Mesenchymal stem cell (in vitro differentiated cells and primary cell): ENCODE data around the gene PRKACA.

Experiments used
- DNase-seq: peaks from one replicate; pipeline ENCODE4 v3.0.0-alpha.2; 2013
- H2AFZ ChIP-seq: one replicate; pipeline ENCODE4 v1.6.1; 2013; ENCODE audit warnings: low read depth, mild to moderate bottlenecking, control low read depth, inconsistent platforms, low read length, moderate library complexity
- H2AK5ac ChIP-seq: 2 replicates; pipeline ENCODE4 v1.6.1; 2013; ENCODE audit warnings: low read length, moderate library complexity, mild to moderate bottlenecking, inconsistent platforms; ENCODE audit not compliant: severe bottlenecking
- H2BK120ac ChIP-seq: one replicate; pipeline ENCODE4 v1.6.1; 2013; ENCODE audit warnings: low read depth, mild to moderate bottlenecking, inconsistent platforms, low read length, moderate library complexity
- H2BK12ac ChIP-seq, 2 experiments: one replicate each; pipeline ENCODE4 v1.6.1; 2013; ENCODE audit warnings: inconsistent platforms in 2 of 2, low read length in 2 of 2, mild to moderate bottlenecking in 2 of 2, moderate library complexity in 2 of 2, control low read depth in 1 of 2
- H2BK15ac ChIP-seq: one replicate; pipeline ENCODE4 v1.6.1; 2013; ENCODE audit warnings: mild to moderate bottlenecking, low read depth, inconsistent platforms; ENCODE audit not compliant: poor library complexity, severe bottlenecking
- H2BK5ac ChIP-seq: 2 replicates; pipeline ENCODE4 v1.6.1; 2013; ENCODE audit warnings: low read depth, mild to moderate bottlenecking, low read length, control low read depth, inconsistent platforms; ENCODE audit not compliant: poor library complexity, severe bottlenecking
- H3K14ac ChIP-seq, 2 experiments: one replicate each; pipeline ENCODE4 v1.6.1; 2013; ENCODE audit warnings: inconsistent platforms in 2 of 2, low read length in 2 of 2, control low read depth in 1 of 2, mild to moderate bottlenecking in 1 of 2, moderate library complexity in 1 of 2
- H3K18ac ChIP-seq, 2 experiments: one replicate each; pipeline ENCODE4 v1.6.1; 2013; ENCODE audit warnings: inconsistent platforms in 2 of 2, low read length in 2 of 2, control low read depth in 1 of 2, low read depth in 1 of 2, mild to moderate bottlenecking in 1 of 2
- H3K23ac ChIP-seq, 2 experiments: one replicate each; pipeline ENCODE4 v1.6.1; 2013; ENCODE audit warnings: inconsistent platforms in 2 of 2, low read length in 2 of 2, mild to moderate bottlenecking in 2 of 2, moderate library complexity in 2 of 2, control low read depth in 1 of 2
- H3K27ac ChIP-seq: 2 replicates; pipeline ENCODE4 v1.5.1; 2013; ENCODE audit warnings: mild to moderate bottlenecking, moderate library complexity, low read length, control low read depth, inconsistent platforms; ENCODE audit not compliant: poor library complexity, severe bottlenecking
- H3K27me3 ChIP-seq, 2 experiments: 2 replicates each; pipeline versions ENCODE4 v1.6.1 to v1.7.0; 2013; ENCODE audit warnings: low read length in 2 of 2, mild to moderate bottlenecking in 2 of 2, moderate library complexity in 2 of 2, control low read depth in 1 of 2, inconsistent platforms in 1 of 2; ENCODE audit not compliant: control insufficient read depth in 1 of 2, insufficient read depth in 1 of 2
- H3K36me3 ChIP-seq, 2 experiments: 2 replicates each; pipeline versions ENCODE4 v1.6.1 to v1.7.0; 2013; ENCODE audit warnings: low read length in 2 of 2, control low read depth in 1 of 2, inconsistent platforms in 1 of 2, low read depth in 1 of 2, mild to moderate bottlenecking in 1 of 2; ENCODE audit not compliant: insufficient read depth in 2 of 2, control insufficient read depth in 1 of 2
- H3K4ac ChIP-seq, 2 experiments: one replicate each; pipeline ENCODE4 v1.6.1; 2013; ENCODE audit warnings: inconsistent platforms in 2 of 2, low read length in 2 of 2, mild to moderate bottlenecking in 2 of 2, moderate library complexity in 2 of 2, control low read depth in 1 of 2, low read depth in 1 of 2
- H3K4me1 ChIP-seq: 2 replicates; pipeline ENCODE4 v1.6.1; 2013; ENCODE audit warnings: low read depth, low read length, control low read depth; ENCODE audit not compliant: control insufficient read depth, insufficient read depth
- H3K4me2 ChIP-seq: 2 replicates; pipeline ENCODE4 v1.6.1; 2013; ENCODE audit warnings: low read length, mild to moderate bottlenecking, inconsistent platforms; ENCODE audit not compliant: poor library complexity, severe bottlenecking
- H3K4me3 ChIP-seq, 2 experiments: 2 replicates each; pipeline versions ENCODE4 v1.5.1 to v1.7.0; 2013; ENCODE audit warnings: low read length in 2 of 2, mild to moderate bottlenecking in 2 of 2, control low read depth in 1 of 2, low read depth in 1 of 2; ENCODE audit not compliant: insufficient read depth in 1 of 2
- H3K79me1 ChIP-seq: replicated peaks from 2 replicates; pipeline ENCODE4 v1.6.1; 2013; ENCODE audit warnings: mild to moderate bottlenecking, control low read depth, low read length, inconsistent platforms; ENCODE audit not compliant: poor library complexity, severe bottlenecking
- H3K9ac ChIP-seq: 2 replicates; pipeline ENCODE4 v1.7.0; 2013; ENCODE audit warnings: mild to moderate bottlenecking, low read length, moderate library complexity
- H3K9me3 ChIP-seq: 2 replicates; pipeline ENCODE4 v1.7.0; 2013; ENCODE audit warnings: mild to moderate bottlenecking, low read length; ENCODE audit not compliant: control insufficient read depth
- H4K8ac ChIP-seq: one replicate; pipeline ENCODE4 v1.6.1; 2013; ENCODE audit warnings: inconsistent platforms, mild to moderate bottlenecking, low read length, moderate library complexity
- H4K91ac ChIP-seq: one replicate; pipeline ENCODE4 v1.6.1; 2013; ENCODE audit warnings: mild to moderate bottlenecking, low read length, inconsistent platforms
- WGBS: methylation state at CpG from one replicate; pipeline ENCODE4 v1.1.7; 2013; ENCODE audit warnings: mixed read lengths; 5-methylcytosine and 5-hydroxymethylcytosine counted together

The PRKACA gene

DNA sequence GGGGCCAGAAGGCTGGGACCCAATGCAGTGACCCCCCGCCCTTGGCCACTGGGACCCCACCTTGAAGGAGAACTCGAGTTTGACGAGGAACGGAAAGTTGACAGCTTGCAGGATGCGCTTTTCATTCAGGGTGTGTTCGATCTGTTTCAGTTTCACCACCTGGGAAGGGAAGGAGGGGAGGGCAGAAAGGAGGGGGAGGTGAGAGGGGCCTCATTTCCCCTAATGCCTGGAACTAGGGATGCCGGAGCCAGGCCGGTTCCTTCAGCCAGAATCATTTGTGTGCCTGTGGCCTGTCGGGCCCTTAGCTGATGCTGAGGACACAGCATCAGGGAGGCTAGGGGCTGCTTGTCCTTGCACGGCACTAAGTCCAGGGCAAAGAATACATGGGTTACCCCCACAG is 14.8 kb downstream of the PRKACA start:
- no peak overlapping the region for H2AFZ ChIP-seq
- no peak for DNase-seq
- 94% methylated on average over 10 of the region's 10 CpGs for WGBS
- no peak overlapping the region for H2AK5ac ChIP-seq
- H3K9ac ChIP-seq, result peak overlapping the region; percentile 59
- H2BK12ac ChIP-seq, result no peak overlapping the region
- H4K91ac ChIP-seq, result no peak overlapping the region
- H3K23ac ChIP-seq, result no peak overlapping the region
- no peak overlapping the region for H3K18ac ChIP-seq
- peaks cover 58 to 70% of the 10 kb centered on the region in 2 experiments for H3K36me3 ChIP-seq
- peaks cover 9% of the 10 kb centered on the region for H3K79me1 ChIP-seq
- no peak overlapping the region for H3K4me2 ChIP-seq
- no peak overlapping the region for H3K14ac ChIP-seq
- H4K8ac ChIP-seq, result no peak overlapping the region
- no peak overlapping the region for H3K27ac ChIP-seq
- H3K4ac ChIP-seq, result no peak overlapping the region
- H3K27me3 ChIP-seq, result no peaks in the 10 kb centered on the region
- H3K4me1 ChIP-seq, result peaks cover under 1% of the 10 kb centered on the region
- H2BK15ac ChIP-seq, result no peak overlapping the region
- H3K4me3 ChIP-seq, result no peak overlapping the region
- H3K9me3 ChIP-seq, result no peaks in the 10 kb centered on the region
- H2BK5ac ChIP-seq, result no peak overlapping the region
- H2BK120ac ChIP-seq, result no peak overlapping the region

DNA sequence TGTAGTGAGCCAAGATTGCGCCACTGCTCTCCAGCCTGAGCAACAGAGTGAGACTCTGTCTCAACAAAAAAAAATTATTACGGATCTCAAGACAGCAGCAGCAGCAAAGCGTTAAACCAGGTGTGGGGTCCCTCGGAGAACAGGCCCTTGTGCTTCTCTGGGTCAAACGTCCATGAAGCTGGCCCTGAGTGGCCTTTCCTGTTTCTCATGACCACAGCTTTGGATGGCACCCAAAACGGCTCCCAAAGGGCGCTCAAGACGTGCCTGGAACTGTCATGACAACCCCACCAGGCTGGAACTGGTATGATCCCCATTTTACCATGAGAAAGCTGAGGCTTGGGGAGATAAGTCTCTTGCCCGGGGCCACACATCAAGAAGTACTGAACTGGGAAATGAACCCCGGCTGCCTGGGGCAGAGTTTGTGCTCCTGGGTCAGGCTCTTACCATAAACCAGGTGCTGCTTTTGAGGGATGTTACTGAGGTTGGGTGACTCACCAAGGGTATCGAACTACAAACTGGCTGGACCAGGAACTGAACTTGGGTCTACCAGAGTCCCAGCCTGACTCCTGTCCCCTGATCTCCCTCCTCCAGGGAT is 15.4 kb downstream of the PRKACA start:
- Histone ChIP-seq H3K23ac (no peak overlapping the region), H3K4me3 (no peak overlapping the region), H3K4me2 (no peak overlapping the region), H3K27me3 (no peaks in the 10 kb centered on the region), H3K27ac (no peak overlapping the region), H4K8ac (no peak overlapping the region), H3K9me3 (no peaks in the 10 kb centered on the region), H2BK15ac (no peak overlapping the region), H2AK5ac (no peak overlapping the region), H3K4ac (no peak overlapping the region), H3K36me3 (peaks cover 63 to 70% of the 10 kb centered on the region in 2 experiments), H2BK12ac (no peak overlapping the region), H2BK120ac (no peak overlapping the region), H3K4me1 (no peaks in the 10 kb centered on the region), H2AFZ (no peak overlapping the region), H4K91ac (no peak overlapping the region), H3K9ac (peak overlapping the region; percentile 59), H3K18ac (no peak overlapping the region), H3K14ac (no peak overlapping the region), H3K79me1 (peaks cover 4% of the 10 kb centered on the region), H2BK5ac (no peak overlapping the region)
- 89% methylated on average over 11 of the region's 11 CpGs for WGBS
- DNase-seq, result no peak

DNA sequence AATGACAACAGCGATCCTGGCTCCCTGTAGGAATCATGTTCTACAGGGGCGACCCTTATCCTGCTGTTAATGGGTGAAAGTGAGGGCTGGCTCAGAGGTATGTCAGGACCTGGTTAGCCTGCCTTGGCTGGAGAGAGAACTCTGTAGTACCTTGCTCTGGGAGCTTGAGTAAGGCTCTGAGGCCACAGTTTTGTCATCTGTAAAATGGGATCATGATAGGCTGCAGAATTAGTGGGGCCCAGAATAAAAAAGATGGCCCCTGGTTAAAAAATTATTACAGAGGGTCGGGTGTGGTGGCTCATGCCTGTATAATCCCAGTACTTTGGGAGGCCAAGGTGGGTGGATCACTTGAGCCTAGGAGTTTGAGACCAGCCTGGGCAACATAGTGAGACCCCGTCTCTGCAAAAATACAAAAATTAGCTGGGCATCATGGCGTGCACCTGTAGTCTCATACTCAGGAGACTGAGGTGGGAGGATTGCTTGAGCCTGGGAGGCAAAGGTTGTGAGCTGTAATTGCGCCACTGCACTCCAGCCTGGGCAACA is 16.5 kb downstream of the PRKACA start:
- no peak overlapping the region for H2AK5ac ChIP-seq
- no peak overlapping the region for H3K14ac ChIP-seq
- no peak for DNase-seq
- no peak overlapping the region for H2BK12ac ChIP-seq
- H2BK5ac ChIP-seq, result no peak overlapping the region
- H3K4me3 ChIP-seq, result no peak overlapping the region
- peaks cover 67 to 70% of the 10 kb centered on the region in 2 experiments for H3K36me3 ChIP-seq
- H3K9me3 ChIP-seq, result no peaks in the 10 kb centered on the region
- H3K4me1 ChIP-seq, result no peaks in the 10 kb centered on the region
- H3K9ac ChIP-seq, result no peak overlapping the region
- no peak overlapping the region for H3K18ac ChIP-seq
- H3K27me3 ChIP-seq, result no peaks in the 10 kb centered on the region
- no peak overlapping the region for H4K8ac ChIP-seq
- H3K4me2 ChIP-seq, result no peak overlapping the region
- H2BK15ac ChIP-seq, result no peak overlapping the region
- no peak overlapping the region for H3K4ac ChIP-seq
- no peak overlapping the region for H4K91ac ChIP-seq
- peaks cover 3% of the 10 kb centered on the region for H3K79me1 ChIP-seq
- 97% methylated on average over 6 of the region's 6 CpGs for WGBS
- no peak overlapping the region for H3K23ac ChIP-seq
- no peak overlapping the region for H3K27ac ChIP-seq
- H2AFZ ChIP-seq, result no peak overlapping the region
- H2BK120ac ChIP-seq, result no peak overlapping the region

DNA sequence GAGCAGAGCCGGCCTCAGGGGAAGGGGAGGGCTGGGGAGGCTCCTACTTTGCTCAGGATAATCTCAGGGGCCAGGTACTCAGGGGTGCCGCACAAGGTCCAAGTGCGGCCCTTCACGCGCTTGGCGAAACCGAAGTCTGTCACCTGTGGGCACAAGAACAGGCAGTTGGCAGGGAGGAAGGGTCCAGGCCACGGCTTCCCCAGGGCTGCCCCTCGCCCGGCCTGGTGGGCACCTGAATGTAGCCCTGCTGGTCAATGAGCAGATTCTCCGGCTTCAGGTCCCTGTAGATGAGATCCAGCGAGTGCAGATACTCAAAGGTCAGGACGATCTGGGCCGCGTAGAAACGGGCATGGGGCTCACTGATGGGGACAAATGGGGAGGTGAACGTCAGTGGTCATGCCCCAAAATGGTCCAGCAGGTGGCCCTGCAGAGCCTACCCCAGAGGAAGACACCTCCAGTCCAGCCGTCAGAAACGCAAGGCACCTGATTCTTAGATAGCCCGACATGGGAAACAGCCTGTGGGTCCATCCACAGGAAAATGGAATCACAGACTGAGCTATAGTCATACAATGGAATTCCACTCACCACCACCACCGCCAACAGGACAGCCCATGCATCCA is 19.9 kb downstream of the PRKACA start:
- H2AK5ac ChIP-seq, result no peak overlapping the region
- no peak overlapping the region for H2BK5ac ChIP-seq
- WGBS, result 95% methylated on average over 21 of the region's 21 CpGs
- no peaks in the 10 kb centered on the region for H3K79me1 ChIP-seq
- no peak overlapping the region for H3K27ac ChIP-seq
- no peak overlapping the region for H3K14ac ChIP-seq
- no peak overlapping the region for H3K9ac ChIP-seq
- no peak overlapping the region for H3K4me2 ChIP-seq
- no peak overlapping the region for H3K18ac ChIP-seq
- H2AFZ ChIP-seq, result no peak overlapping the region
- no peak overlapping the region for H3K4ac ChIP-seq
- no peaks in the 10 kb centered on the region for H3K27me3 ChIP-seq
- H4K91ac ChIP-seq, result no peak overlapping the region
- H3K36me3 ChIP-seq, result peaks cover 47 to 63% of the 10 kb centered on the region in 2 experiments
- no peak overlapping the region for H2BK15ac ChIP-seq
- H4K8ac ChIP-seq, result no peak overlapping the region
- H2BK12ac ChIP-seq, result no peak overlapping the region
- no peaks in the 10 kb centered on the region for H3K4me1 ChIP-seq
- no peak for DNase-seq
- no peak overlapping the region for H3K4me3 ChIP-seq
- peaks cover 8% of the 10 kb centered on the region for H3K9me3 ChIP-seq
- no peak overlapping the region for H3K23ac ChIP-seq
- H2BK120ac ChIP-seq, result no peak overlapping the region
